ENCODE measurements around the gene VSIG4.
A peak's percentile ranks its signal among the peaks of the same experiment; 100 is the strongest.

Gene VSIG4

DNA sequence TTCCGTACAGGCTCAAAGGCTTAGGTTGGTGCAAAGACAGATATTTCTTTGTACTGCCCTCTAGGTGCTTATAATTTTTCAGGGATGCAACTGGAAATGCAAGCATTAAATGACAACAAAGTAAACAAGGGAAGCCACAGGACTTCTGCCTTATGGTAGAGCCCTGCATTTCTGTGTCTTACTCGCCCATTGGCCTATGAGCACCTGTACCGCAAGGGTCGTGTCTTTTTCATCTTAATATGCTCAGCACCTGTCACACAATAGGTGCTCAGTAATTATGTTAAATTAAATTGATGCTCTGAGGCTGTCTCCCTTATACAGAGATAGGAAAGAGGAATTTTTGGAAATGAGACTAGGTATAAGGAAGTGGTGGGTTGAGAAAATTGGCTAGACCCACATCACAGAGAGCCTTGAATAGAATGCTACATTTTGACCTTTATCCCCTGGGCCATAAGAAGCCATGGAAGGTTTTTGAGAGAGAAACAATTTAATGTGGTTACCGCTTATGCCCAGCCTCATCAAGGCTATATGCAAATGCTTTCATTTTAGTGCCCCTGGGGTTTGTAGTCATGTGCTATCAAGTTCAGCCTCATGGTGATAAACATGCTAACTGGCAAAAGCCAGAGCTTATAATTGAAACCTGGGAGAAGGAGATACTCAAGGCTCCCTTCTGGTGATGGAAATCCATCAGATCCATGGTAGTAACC, 16.3 kb downstream of the VSIG4 start:
- no peak for DNase-seq

DNA sequence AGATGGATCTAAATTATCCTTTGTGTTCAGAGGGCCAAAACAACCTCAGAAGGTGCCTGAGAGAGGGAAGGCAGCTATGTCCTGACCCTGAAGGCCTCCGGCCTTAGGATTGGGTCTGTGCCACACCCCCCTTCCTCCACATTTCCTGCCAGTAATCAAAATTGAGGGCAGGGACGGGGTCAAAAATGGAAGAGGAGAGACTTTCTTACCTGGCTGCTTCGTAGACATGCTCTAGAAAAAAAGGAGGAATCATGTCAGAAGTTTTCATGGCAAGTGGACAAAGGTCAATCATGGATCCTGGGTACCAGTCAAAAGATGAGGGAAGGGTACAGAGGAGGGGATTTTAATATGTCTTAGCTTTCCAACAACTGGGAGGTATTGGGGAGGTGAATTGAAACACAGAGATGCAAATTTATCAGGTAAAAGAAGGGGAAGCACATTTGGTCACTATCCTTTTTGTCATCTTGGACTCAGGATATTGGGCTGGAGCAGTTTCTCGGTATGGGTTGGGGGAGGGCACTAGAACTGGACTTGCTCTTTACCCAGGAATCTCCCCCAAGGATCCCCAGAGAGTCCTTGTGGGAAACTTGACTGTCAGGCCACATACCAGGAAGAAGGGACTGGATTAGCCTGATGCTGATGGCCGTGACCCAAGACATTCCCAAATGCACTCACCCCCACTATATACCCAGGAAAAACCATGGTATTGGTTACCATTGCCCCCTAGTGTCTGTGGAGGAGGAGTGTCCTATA, 17.1 kb downstream of the VSIG4 start:
- DNase-seq, result peak; percentile 71

DNA sequence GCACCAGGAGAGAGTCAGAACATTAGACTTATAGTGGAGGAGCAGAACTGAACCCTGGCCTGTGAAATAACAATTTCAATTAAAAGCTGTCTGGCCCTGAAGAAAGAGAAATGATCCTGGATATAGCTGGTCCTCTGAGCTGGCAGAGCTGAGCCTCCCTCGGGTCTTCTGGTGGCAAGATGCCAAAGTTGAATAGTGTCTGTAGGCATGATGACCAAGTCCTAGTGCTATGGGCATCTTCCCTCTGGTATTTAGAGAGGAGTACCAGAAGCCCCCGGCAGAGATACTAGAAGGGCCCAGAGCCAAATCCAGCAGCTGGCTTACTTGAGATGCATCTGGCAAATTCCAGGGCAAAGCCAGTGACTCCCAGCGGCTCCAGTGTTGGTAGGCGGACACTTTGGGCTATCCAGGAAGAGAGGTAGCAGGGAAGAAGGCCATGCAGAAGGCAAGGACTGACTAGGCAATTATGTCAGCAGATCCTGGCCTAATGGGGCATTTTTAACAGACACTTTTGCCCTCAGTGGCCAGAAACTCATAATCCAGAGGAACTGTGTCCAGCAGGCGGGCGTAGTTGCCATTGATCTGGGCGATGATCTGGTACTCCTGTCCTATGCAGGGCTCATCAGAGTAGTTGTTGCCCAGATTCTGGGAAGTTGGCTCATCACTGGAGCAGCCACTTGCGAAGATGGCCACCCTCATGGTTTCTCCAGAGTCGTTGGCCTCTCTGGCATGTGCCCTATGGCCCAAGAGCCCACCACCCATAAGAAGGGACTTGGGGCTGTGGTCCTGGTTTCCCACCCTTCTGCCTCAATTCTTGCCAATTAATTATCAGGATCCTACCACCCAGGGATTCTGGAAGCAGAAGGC, 17.9 kb downstream of the VSIG4 start:
- DNase-seq, result peak; percentile 76

DNA sequence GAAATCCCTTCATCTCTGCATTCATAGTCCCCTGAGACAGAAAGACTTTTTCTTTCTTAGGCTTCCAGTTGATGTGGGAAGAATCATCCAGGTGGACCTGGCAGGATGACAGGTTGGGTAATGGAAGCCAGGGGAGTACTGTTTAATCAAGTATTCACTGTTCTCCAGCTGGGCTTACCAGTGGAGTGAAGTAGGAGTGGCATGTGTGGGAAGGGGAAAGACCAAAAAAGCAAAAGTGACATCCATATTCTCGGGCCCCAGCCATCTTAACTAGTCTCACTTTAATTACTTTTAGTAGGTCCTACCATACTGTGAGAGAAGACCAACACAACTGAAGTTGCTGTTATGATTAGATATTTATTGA, 18.5 kb downstream of the VSIG4 start:
- DNase-seq, result peak; percentile 71

DNA sequence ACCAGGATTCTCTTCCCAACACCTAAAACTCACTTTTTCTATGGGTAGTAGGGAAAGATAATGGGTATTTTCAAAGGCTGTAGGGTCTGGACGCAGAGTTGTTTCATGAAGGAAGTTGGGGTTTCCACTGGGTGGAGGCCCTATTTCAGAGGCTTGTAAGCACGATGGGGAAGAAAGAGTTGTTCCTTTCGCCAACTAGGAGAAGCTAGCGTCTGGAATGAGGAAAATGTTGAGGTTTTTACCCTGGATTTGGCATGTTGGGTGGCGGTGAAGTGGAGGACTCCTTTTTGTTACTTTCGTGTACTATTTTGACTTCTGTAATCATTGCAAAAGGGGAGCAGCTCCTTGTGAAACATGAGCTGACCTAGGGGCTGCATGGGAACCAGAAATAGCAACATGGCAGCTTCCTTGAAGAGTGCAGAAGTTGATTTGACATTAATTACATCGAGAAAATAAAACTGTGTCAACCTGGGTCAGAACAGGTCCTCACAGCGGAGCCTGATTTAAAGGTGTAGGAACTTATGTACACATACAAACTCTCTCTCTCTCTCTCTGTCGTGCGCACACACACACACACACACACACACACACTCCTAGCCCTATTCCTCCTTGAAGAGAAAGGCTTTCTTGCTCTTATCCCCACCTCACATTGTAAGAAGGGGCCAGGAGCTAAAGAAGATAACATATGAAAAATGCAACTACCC, 19.1 kb downstream of the VSIG4 start:
- peak; percentile 66 for DNase-seq

DNA sequence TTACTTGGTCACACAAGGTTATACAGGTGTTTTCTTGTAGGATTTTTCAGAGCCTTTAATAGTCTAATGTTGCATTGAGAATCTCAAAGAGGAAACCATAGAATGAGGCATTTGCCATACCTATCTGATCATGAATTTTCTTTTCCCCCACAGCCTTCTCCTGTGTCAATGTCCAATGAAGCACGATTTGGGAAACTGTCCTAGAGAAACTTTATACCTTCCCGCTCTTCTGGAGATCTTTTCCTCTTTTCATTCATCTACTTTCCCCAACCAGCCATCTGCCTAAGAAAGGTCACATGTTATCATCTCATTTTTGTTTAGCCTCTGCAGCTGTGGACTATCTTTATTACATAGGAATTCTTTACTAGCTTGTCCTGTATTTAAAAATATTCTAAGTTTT, 19.9 kb downstream of the VSIG4 start:
- no peak for DNase-seq

DNA sequence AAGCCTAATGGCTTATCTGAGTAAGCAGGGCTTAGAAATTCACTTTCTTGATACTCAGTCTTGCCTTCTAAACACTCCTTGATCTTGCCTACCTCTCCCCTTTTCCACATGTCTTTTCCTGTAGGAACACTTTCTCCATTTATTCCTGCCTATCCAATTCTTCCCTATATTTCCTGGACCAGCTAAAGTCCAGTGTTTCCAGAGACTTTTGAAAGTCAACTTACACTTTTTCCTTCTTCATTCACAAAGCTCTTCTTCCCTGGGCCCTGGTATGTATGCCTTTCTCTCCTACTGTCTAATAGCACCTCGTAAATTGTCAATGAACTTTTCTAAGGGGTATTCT, 20.6 kb downstream of the VSIG4 start:
- DNase-seq, result no peak

DNA sequence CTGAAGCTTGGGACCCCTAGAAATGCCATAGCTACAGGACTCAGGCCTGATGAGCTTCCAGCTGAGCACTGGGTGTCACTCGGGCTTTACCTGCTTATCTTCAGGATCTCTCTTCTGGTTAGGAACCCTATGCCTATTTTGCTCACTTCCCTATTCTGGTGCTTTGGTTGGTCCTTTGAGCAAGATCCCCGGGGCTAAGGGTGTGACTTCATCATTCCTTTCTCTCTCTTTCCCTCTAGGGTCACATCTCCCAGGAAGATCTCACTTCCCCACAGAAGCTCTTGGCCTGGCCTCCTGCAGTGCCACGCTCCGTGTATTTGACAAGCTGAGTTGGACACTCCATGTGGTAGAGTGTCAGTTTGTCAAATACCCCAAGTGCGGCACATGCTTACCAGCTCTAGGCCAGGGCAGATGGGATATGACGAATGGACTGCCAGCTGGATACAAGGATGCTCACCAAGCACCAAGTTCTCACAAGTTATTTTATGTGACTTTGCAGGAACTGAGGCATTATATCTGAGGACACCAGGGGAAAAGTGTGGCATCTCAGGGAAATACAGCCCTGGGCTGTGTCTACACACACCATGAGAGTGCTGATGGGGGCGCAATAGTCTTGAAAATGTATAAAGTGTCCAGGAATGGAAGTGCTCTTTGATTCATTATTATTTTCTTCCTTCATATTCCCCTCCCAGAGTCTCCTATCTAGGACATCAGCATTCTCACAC, 21.1 kb downstream of the VSIG4 start:
- DNase-seq, result peak; percentile 72

DNA sequence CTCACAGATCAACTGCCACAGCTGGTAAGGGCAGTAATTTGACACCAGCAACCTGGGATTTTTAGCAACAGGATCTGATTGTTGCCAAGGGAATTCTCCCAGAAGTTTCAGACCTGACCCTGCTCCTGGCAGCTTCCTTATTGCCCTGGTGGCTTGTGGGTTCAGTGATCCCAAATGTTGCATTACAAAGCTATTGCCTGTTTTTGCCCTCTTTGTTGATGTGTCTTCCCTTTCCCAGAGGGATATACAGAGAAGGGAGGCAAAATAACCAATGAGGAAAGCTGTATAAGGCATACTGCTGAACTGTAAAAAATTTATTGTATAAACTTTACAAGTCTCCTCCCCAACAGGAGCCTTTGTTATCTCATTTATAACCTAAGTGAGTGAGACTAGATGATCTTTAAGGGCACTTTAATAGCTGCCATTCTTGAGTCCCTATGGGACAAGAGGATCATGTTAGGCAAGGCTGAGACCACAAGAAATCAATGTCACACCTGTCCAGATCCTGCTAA, 22.2 kb downstream of the VSIG4 start:
- DNase-seq, result no peak

DNA sequence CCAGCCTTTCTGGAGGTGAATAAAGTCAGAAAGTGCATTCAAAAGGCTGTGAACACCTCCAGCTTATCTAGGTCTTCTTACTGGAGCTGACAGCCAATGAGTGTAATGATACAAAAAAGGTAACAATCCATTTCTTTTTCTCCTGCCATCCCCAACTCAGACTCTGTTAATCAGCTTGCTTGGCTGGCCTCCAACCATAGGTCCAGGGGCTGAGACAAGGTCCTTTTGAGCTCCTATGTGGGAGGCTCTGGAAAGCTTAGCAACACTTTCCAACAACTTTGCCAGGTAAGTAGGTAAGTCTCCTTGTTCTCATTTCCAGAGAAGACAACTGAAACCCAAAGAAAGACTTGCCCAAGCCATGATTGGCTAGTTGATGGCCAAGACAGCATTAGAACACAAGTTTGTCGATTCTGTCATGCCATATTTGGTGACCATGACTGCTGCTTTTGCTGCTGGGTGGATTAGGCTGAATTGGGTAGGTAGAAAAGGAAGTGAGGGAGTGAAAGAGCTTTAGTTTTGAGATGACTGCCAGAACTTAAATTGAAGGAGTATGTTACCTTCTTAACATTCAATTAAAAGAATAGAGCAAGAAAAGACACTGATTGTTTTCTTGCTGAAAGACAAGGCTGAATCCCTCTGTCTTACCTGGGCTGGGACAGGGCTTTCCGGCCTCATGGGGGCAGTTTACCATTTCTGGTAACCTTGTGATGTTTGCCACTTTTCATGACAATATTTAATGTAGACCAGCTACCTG, 22.8 kb downstream of the VSIG4 start:
- peak; percentile 58 for DNase-seq

DNA sequence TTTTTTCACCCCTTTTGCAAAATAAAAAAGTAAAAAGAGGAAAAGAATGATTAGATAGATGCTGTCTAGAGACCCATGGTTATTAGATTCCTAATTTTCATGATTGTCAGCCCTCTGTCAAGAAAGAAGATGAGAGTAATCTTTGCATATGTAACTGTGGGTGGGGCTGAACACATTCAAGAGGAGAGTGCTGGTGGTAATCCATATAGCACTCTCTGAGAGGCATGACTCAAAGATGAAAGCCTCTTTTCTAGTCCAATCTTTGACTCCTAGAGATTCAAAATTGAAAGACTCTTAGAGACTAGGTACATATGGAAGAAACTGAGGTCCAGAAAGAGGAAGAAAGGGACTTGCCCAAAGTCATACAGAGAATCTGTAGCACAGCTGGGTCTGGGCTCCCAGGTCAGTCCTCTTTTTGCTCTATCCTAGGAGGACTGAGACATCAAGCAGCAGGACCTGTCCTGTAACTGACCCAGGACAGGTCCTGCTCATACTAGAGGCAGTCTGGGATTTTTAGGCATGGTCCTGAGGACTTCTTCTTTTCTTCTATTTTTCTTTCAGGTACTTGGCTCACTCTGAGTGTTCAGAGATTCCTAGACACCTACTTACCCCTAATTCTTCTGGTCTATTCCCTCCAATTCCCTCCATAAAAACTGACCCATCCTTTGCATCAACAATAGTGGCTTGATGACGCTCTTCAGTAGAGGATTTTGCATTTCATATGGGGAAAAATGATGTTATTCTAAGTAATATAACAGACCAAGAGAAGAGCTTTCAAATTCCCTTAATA, 23.8 kb downstream of the VSIG4 start:
- peak; percentile 54 for DNase-seq

DNA sequence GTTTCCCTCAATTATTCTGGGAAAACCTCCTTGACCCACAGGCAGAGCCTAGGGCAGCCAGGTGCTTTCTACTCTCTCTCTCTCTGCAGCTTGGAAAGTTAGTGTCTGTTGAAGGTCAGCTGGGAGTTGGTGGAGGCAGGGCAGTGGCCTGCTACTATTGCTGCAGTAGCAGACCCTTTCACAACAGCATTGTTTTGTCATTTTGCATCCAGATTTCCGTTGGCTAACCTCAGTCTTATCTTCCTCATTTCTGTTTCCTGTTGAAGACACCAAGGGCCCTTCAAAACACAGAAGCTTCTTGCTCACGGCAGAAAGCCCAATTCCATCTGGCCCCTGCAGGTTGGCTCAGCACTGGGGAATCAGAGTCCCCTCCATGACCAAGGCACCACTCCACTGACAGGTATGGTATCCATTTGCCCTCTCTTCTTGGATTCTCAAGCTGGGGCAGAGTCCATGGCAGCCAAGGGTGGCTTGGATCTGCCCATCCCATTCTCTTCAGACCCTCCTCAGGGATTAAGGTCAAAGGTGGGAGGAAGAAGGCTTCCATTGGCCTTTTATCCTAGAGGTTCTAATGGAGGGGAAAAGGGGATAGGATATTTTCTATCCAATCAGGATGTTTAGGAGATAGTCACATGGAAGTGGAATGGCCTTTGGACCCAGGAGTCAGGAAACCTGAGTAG, 24.6 kb downstream of the VSIG4 start:
- DNase-seq, result peak; percentile 96

DNA sequence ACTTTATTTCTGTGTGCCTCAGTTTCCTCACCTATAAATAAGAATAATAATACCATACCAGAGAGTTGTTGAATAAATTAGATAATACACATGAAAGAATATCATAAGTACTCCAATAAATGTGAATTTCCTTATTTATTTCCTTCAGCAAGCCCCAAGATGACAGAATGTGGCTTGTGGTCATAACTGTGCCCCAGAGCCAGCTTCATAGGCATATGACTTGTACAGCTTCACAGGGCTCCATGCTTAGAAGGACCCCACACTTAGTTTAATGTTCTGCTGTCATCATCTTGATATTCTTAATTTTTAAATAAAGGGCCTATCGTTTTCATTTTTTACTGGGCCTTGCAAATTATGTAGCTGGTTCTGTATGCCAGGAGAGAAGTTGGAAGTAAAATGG, 25.3 kb downstream of the VSIG4 start:
- DNase-seq, result peak; percentile 74

DNA sequence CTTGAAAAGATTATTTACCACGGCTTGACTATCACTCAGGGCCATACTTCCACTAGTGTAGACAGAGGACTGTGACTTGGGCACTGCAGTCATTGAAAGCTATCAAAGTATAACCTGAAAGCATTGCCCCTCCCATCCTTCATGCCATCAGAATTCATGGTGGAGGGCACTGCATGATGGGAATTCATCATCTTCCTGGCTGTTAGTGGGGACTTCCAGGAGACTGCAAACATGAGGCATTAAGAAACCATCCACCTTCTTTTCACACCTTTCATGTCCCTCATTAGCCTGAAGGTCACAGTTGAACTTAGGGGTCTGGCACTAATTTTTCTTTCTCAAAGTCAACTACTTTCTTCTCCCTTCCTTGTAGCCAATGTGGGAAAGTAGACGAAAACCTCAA, 25.8 kb downstream of the VSIG4 start:
- no peak for DNase-seq

DNA sequence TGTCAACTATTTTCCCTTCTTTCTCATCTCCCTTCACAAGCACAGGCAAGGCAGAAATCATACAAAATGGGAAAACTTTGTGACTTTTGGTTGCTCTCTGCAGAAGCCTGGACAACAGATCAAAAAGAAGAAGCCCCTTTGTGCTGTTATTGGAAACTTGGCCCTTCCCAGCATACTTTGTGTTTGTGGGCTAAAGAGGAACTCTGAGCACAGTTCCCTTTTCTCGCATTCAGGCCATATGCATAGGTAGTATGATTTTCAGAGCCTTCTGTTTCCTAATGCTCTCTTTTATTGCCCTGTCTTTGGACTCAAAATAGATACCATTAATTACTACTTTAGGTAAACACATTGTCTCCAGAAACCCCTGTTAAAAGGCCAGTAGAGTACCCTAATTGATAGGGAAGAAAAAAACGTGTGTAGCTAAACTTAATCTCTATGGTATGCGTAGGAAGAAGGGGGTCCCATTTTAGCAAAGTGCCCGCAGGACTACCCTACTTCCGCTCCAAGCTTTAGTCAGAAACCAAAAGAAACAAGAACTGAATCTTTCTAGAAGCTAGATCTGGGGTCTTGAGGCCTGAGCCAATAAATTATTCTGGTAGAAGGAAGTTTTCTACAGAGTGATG, 26.6 kb downstream of the VSIG4 start:
- peak; percentile 75 for DNase-seq

DNA sequence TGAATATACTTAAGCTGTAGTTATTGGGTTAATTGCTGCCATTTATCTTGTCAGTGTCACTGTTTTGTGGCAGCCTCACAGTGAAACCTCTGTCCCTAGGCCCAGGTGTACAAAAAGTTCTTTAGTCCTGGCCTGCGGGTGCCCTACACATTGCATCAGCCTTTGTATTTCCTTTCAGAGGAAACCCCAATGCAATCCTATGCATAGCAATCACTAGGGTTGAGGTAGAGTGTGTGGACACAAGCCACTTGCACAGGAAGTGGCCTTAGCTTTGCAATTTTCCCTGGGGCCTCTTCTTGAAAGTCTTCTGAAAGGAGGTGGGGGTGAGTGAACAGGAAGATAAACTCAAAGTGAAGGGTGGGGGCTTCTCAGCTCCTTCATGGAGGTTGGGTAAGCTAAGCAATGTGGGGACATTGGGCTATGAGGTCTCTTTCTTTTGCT, 27.8 kb downstream of the VSIG4 start:
- DNase-seq, result peak; percentile 83

DNA sequence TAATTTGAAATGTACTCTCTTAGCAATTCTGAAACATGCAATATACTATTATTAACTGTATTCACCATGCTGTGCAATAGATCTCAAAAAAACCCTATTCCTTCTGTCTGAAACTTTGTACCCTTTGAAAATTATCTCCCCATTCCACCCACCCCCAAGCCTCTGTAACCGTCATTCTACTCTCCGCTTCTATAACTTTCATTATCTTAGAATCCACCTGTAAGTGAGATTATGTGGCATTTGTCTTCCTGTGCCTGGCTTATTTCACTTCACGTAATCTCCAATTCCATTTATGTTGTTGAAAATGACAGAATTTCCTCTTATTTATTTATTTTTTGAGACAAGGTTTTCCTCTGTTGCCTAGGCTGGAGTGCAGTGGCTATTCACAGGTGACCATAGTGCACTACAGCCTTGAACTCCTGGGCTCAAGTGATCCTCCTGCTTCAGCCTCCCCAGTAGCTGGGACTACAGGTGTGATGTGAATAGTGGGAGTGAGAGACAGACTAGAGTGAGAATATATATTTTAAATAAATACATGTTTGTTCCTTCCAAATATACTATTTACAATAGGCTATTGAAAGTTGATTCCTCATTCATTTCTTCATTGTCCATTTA, 30.5 kb downstream of the VSIG4 start:
- peak; percentile 82 for DNase-seq

DNA sequence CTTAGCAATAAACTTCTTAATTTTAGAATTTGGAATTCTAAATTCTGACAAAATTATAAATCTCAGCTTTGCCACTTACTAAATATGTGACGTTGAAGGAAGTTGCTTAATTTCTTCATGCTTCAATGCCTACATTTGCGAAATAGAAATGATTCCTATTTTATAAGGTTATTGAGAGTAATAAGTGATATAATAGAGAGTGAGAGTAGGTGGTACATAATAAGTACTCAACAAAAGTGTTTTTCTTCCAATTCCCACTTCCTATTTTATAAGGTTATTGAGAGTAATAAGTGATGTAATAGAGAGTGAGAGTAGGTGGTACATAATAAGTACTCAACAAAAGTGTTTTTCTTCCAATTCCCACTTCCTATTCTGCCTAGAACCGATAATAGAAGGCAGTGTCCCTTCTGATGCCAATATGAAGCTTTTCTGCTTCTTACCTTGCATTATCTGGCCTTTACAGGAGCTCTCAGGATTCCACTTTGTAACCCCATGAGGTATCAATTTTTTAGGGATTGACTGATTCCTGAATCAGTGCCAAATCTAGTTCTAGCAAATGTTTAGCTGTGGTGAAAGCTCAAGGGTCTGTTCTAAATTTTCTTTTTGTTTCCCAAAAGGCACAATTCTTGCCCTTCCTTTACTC, 31.4 kb downstream of the VSIG4 start:
- DNase-seq, result peak; percentile 57

All from hematopoietic multipotent progenitor cell treated with erythropoietin and hydrocortisone succinate and interleukin-3 and kit ligand, for 4 days (in vitro differentiated cells).